ENCODE results near the gene ALKBH8.
"Not testable (repeated sequence)": the region's sequence is repeated elsewhere in the genome, so short reads cannot be mapped to it uniquely, and the experiment has no call there.

The ALKBH8 gene, protein sequence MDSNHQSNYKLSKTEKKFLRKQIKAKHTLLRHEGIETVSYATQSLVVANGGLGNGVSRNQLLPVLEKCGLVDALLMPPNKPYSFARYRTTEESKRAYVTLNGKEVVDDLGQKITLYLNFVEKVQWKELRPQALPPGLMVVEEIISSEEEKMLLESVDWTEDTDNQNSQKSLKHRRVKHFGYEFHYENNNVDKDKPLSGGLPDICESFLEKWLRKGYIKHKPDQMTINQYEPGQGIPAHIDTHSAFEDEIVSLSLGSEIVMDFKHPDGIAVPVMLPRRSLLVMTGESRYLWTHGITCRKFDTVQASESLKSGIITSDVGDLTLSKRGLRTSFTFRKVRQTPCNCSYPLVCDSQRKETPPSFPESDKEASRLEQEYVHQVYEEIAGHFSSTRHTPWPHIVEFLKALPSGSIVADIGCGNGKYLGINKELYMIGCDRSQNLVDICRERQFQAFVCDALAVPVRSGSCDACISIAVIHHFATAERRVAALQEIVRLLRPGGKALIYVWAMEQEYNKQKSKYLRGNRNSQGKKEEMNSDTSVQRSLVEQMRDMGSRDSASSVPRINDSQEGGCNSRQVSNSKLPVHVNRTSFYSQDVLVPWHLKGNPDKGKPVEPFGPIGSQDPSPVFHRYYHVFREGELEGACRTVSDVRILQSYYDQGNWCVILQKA

DNA sequence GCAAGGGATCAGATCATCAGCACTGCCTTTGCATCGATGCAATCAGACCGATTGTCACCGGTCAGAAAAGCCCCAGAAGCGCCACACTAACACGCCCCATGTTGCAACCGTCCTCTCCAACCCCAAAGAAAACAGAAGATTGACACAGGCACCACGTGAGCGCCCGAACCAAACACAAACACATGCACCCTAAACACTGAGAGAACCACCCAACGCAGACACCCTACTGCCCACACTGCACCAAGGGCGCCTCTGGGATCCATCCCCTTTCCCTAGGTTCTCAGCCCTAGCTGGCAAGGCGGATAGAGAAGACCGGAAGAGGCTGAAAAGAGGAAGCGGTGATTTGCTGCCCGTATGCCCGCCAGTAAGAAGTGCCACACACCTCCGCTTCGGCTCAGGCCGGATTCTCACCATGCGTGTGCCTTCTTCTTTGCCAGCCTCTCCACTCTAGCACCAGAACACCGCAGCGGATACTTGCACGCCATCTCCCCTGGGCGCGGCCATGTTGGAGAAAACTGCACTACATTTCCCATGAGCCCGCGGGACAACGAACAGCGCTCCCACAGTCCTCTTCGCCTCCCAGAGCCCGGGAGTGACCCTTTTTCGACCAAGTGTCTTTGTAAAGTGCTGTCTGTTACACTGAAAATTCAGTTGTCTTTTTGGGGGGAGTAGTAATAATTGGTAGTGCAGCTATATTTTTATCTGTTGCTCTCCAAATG, at the start of gene ALKBH8:
Gene ALKBH8 (minus strand): TSS at position 517 of the 719 bp plus-strand sequence. CDS start 4,842 bp downstream, outside the sequence.
- DNase-seq: peak; percentile 36

DNA sequence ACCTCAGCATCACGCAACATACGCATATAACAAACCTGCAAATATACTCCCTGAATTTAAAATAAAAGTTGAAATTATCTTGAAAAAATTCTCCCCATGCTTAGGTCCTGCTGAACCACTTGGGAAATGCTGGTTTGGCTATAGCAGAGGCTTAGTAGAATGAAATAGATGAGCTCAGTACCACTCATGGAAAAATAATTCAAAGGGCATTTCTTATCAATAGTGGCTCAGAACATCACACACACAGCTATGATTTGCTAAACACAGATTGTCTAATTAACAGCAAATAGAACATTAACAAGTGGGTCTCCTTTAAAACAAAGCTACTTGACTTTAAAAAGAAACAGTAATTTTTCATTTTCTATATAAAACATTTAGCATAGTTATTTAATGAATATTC, 46.9 kb upstream of the ALKBH8 start:
- no peak for DNase-seq

DNA sequence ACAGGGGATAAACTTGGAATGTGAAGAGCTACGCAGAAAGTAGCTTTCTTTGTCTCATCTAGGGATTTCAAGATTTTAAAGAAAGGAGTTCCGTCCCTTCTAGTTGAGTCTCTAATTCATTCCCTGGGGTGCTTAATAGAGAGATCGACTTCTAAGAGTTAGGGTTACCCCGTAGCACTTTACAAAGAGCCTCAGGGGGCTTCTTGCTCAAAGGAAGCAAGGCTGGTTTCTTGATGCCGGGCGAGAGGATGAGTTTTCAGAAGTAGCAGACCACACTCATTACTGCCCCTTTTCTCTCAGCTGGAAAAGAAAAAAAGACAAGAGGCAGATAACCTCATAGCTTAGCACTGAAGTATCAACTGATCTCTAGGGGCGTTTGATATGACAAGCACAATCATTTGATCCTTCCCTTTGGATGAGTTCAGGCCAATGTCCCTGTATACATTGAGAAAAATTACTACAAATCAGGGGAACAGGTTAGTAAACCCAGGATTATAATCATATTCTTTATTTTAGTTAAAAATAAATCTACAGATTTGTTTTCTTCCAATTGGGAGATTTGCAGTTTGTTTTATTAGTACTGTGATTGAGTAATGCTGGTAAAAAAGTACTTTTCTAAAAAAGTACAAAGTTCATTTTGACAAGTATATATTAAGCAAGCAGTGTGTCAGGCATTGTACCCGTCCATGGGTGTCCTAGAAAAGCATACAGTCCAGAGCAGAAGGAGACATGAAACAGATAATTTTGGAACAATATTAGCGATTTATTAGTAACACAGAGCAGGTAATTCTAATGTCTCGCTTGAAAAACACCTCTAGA, 44.1 kb upstream of the ALKBH8 start:
- no peak for DNase-seq

DNA sequence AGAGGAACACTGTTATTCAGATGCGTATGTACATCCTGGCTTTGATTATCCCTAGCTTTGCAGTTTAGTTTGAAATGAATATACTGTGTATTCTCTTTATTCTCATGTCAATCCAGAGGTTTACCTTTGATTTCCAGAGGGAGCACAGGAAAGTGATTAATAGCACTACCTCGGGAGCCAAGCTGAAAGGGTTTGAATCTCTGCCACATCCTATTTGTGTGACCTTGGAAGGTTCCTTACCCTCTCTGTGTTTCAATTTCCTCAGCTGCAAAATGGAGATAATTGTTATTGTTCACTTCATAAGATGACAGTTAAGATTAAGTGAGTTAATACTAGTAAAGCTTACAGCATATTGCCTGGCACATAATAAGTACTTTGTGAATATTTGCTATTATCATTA, 43.3 kb upstream of the ALKBH8 start:
- no peak for DNase-seq

DNA sequence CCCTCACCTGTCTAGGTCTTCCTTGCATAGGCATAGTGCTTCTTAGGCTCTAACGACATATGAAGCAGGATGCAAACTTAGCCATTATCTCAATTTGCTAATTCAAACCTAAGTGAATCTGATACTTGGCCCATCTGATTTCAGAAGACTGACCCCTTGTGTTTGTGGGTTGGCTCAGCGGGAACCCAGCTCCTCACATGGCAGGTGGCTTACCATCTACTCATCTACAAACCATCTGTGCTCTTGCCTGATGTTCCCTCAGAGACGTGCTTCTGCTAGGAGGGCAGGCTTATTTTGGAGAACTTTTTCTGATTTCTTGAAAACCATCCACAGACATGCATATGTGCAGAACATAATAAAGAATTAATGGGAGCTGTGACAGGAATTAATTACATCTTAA, 40.6 kb upstream of the ALKBH8 start:
- no peak for DNase-seq

- no peak for DNase-seq
These were observed 39.8 kb upstream of the ALKBH8 start for GRCh38 chr11:107605061-107606006.

GRCh38 chr11:107598225-107599139, 32.9 kb upstream of the ALKBH8 start:
- no peak for DNase-seq

GRCh38 chr11:107594736-107595135, 29.2 kb upstream of the ALKBH8 start:
- DNase-seq: no peak

DNA sequence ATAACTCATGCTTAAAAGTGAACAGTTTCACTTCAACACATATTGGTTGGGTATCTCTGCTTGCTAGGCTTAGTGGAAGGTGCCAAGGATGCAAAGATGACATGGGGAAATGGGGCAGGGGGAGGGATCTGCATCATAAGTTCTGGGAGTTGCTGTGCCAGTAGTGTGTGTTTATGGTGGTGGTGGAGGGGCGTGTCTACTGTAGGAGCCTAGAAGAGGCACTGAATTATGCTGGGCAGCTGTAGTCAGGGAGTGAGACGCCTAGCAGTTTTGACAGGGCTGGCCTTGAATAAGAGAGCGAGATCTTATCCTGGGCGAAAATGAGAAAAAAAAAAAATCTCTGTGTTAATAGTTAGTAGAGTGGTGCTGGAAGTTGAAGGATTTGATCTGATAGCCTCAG, 28.4 kb upstream of the ALKBH8 start:
- DNase-seq: no peak

GRCh38 chr11:107592813-107593212, 27.3 kb upstream of the ALKBH8 start:
- no peak for DNase-seq

- DNase-seq: no peak
These were observed 26.7 kb upstream of the ALKBH8 start for GRCh38 chr11:107592231-107592590.

DNA sequence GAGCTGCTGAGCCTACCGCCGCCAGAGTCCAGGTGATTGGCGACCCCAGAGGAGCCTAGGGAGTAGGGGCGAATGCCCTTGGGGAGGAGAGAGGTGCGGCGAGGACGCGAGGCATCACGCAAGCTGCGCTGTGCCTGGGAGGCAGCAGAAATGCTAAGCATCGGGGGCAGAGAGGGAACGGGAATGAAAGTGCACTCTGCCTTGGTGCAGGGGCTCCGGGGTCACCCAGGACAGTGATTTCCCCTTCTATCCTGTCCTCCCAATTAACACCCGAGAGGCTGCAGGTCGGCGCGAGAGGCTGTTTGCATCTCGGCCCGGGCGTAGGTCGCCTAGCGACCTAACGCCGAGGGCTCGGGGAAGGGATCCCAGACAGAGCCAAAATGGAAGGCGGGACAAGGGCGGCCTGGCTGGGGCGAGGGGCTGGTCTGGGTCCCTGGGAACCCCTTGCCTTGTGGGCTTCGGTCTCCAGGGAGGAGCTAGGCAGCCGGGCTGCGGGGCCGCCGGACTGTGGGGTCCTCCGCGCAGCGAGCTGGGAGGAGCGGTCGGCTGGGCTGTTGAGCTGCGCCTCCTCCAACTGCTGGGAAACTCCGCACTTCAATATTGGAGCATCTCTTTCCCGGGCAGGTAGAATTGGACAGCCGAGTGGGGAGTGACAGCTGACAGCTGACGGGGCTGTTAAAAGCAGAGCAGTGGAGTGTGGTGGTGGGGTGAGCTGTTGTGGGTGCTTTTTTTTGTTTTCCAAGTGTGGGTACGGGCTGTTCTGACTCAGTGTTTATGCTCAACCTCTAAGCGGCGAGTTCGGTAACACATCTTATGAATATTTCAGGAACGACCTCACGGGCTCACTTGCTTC, 26.1 kb upstream of the ALKBH8 start:
- DNase-seq: no peak

GRCh38 chr11:107590460-107591377, 25.2 kb upstream of the ALKBH8 start, which contains the start of gene ELMOD1:
Gene ELMOD1, plus strand, starts transcription at chr11:107591147. Its CDS starts 27,043 bp downstream, at chr11:107618190.
- no peak for DNase-seq

DNA sequence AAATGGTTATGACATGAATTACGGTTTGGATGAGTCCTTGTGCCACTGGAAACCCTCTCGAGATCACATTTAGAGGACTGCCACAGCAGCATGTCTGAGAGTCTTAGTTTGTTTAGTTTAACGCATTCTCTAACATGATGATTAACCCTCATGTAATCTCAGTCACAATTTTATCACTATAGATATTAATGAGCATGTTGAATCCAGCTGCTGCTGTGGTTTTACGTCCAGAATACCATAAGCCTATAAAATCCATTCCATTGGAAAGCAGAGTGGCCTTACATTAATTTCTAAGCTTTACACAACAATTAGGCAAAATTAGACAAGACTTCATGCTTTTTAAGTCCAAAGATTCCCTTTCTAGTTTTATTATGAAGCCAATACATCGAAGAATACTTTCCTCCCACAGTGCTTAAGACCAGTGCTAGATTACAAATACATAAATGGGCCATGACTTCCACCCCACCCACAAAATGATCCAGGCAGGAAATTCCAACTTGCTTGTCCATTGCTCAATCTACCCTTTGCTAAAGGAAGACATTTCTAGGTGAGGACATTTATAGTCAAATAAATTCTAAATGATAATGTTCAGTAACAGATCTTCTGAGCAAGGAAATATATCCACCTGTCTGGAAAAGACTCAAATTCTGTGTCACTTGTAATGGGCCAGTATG, 21.9 kb upstream of the ALKBH8 start:
- DNase-seq: no peak

- DNase-seq: no peak
These were observed 18.2 kb upstream of the ALKBH8 start for GRCh38 chr11:107583629-107584195.

DNA sequence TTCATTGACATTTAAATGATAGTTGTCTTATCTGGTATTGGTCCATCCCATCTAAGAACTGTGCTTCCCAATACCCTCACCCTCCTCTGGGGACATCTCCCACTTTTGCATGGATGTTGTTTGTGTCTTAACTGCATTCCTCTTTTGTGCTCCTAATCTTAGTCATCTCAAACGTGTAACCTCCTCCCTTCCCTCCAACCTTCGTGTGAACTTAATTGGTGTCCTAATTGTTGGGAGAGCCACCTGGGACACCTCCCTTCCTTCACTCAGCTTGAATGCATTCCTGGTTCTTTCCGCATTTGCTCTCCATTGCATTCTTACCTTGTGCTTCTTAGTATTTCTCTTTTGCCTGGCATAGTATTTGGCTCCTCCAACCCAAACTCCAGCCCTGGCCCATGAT, 15.6 kb upstream of the ALKBH8 start:
- no peak for DNase-seq

DNA sequence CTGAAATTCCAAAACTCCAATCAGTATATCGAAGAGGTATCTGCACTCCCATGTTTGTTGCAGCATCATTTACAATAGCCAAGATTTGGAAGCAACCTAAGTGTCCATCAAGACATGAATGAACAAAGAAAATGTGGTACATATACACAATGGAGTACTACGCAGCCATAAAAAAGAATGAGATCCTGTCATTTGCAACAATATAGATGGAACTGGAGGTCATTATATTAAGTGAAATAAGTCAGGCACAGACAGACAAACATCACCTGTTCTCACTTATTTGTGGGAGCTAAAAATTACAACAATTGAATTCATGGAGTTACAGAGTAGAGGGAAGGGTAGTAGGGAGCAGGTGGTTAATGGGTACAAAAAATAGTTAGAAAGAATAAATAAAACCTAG, 13.6 kb upstream of the ALKBH8 start:
- DNase-seq: not testable (repeated sequence)

Data from NCI-H1048 (cell line).